CD4-positive, alpha-beta T cell (primary cell): ENCODE measurements around the gene NET1. TPM values are rescaled to one million over a fixed set of nuclear protein-coding genes. Genes with fewer than 3 reads are reported as not detected.

Experiments used
- ATAC-seq: fragments of 200-7000 bp; cut with Tn5 transposase; one replicate; pipeline ENCODE4 v1.10.0; 2022; ENCODE audit warnings: mild to moderate bottlenecking; ENCODE audit not compliant: poor library complexity
- CTCF ChIA-PET: fragments of 350-600 bp; sonication (Branson Sonifier 250); formaldehyde crosslinking; loops from one replicate; lab custom pipeline; 2021; ENCODE audit warnings: antibody characterized with exemption, inconsistent platforms; lab: Charles Lee
- POLR2A ChIA-PET: fragments of 350-600 bp; sonication (Branson Sonifier 250); formaldehyde crosslinking; loops from one replicate; lab custom pipeline; 2021; ENCODE audit warnings: antibody characterized with exemption, inconsistent platforms; lab: Charles Lee
- DNase-seq, 14 experiments: peaks; one replicate each; pipeline ENCODE4 v3.0.0-alpha.2; 2013 to 2020; ENCODE audit warnings: mixed read lengths in 2 of 14
- H3K27ac ChIP-seq, 2 donors: one replicate each; pipeline versions ENCODE4 v1.5.1 to v1.7.0; 2013; ENCODE audit warnings: low read length in 2 of 2, low read depth in 1 of 2, mild to moderate bottlenecking in 1 of 2
- H3K27me3 ChIP-seq, 2 experiments: 1 replicate in 1 of 2; 2 replicates in 1 of 2; pipeline versions ENCODE4 v1.6.1 to v1.7.0; 2013; ENCODE audit warnings: low read length in 2 of 2, control low read depth in 1 of 2, mild to moderate bottlenecking in 1 of 2, moderate library complexity in 1 of 2; ENCODE audit not compliant: insufficient read depth in 2 of 2, control insufficient read depth in 1 of 2
- H3K36me3 ChIP-seq: one replicate; pipeline ENCODE4 v1.6.1; 2013; ENCODE audit warnings: low read length, control low read depth; ENCODE audit not compliant: insufficient read depth
- H3K4me1 ChIP-seq: one replicate; pipeline ENCODE4 v1.6.1; 2013; ENCODE audit warnings: low read length, control low read depth; ENCODE audit not compliant: insufficient read depth
- H3K4me3 ChIP-seq: one replicate; pipeline ENCODE4 v1.5.1; 2013; ENCODE audit warnings: mild to moderate bottlenecking, low read length, moderate library complexity
- H3K9me3 ChIP-seq, 2 experiments: 1 replicate in 1 of 2; 2 replicates in 1 of 2; pipeline versions ENCODE4 v1.6.1 to v1.7.0; 2013; ENCODE audit warnings: low read length in 2 of 2, mild to moderate bottlenecking in 2 of 2, control low read depth in 1 of 2, moderate library complexity in 1 of 2; ENCODE audit not compliant: control insufficient read depth in 1 of 2, insufficient read depth in 1 of 2
- H3K27ac Mint-ChIP-seq: one replicate; pipeline ENCODE4 v1.8.0; 2020; ENCODE audit warnings: mixed read lengths
- H3K27me3 Mint-ChIP-seq: one replicate; pipeline ENCODE4 v1.8.0; 2021; ENCODE audit warnings: mixed read lengths
- H3K36me3 Mint-ChIP-seq: one replicate; pipeline ENCODE4 v1.8.0; 2021; ENCODE audit warnings: low read depth, mixed read lengths
- H3K4me1 Mint-ChIP-seq: one replicate; pipeline ENCODE4 v1.8.0; 2021; ENCODE audit warnings: low read depth, mixed read lengths
- H3K4me3 Mint-ChIP-seq: one replicate; pipeline ENCODE4 v1.8.0; 2020; ENCODE audit warnings: mild to moderate bottlenecking, mixed read lengths
- H3K9me3 Mint-ChIP-seq: one replicate; pipeline ENCODE4 v1.8.0; 2020; ENCODE audit warnings: mixed read lengths
- CTCF ChIP-seq: fragments of 200-600 bp; IDR thresholded peaks from one replicate; pipeline ENCODE4 v1.8.0; 2022; ENCODE audit warnings: antibody characterized with exemption, mild to moderate bottlenecking
- intact Hi-C, 2 experiments: fragments of 100-400 bp; cut with DNase I in 1 of 2; cut with micrococcal nuclease in 1 of 2; formaldehyde crosslinking; loops; one replicate each; pipeline versions ENCODE4 v1.15.1 to v1.9.0; 2023 to 2025; cut with DNase I, micrococcal nuclease
- total RNA-seq, 174 experiments: library from RNA in 2 of 174; stranded (reverse) in 2 of 174; gene quantifications; one replicate each; pipeline ENCODE4 v1.2.3 and lab custom pipeline; 2021 to 2026

NET1 gene
- total RNA-seq, 2 experiments from 2014 or later: 29.0 to 30.5 TPM

- no peak for DNase-seq
- Histone ChIP-seq H3K27ac (no peak overlapping the region), H3K4me3 (no peak overlapping the region), H3K27me3 (no peaks in the 10 kb centered on the region), H3K9me3 (peaks cover 0 to 17% of the 10 kb centered on the region in 2 experiments), H3K4me1 (no peaks in the 10 kb centered on the region), H3K36me3 (no peaks in the 10 kb centered on the region)
- H3K4me1 Mint-ChIP-seq: no peaks in the 10 kb centered on the region
- H3K27ac Mint-ChIP-seq: no peak overlapping the region
- no peaks in the 10 kb centered on the region for H3K36me3 Mint-ChIP-seq
- no peak overlapping the region for H3K4me3 Mint-ChIP-seq
- no peak for TF ChIP-seq CTCF
- ATAC-seq: no peak
- intact Hi-C loops: no loop called here
- CTCF ChIA-PET: no interaction called here
- POLR2A ChIA-PET: no interaction called here
- no peaks in the 10 kb centered on the region for H3K27me3 Mint-ChIP-seq
- H3K9me3 Mint-ChIP-seq: no peaks in the 10 kb centered on the region
Measured at GRCh38 chr10:5492322-5492855, 80.0 kb downstream of the NET1 start.

- intact Hi-C loops: no loop called here
- Histone ChIP-seq H3K4me1 (no peaks in the 10 kb centered on the region), H3K4me3 (no peak overlapping the region), H3K9me3 (peaks cover 0 to 17% of the 10 kb centered on the region in 2 experiments), H3K27me3 (no peaks in the 10 kb centered on the region), H3K36me3 (no peaks in the 10 kb centered on the region), H3K27ac (no peak overlapping the region)
- no peak overlapping the region for H3K27ac Mint-ChIP-seq
- ATAC-seq (no peak), DNase-seq (no peak)
- no peaks in the 10 kb centered on the region for H3K4me1 Mint-ChIP-seq
- ChIA-PET CTCF (no interaction called here), POLR2A (no interaction called here)
- H3K27me3 Mint-ChIP-seq: no peaks in the 10 kb centered on the region
- no peak for TF ChIP-seq CTCF
- H3K4me3 Mint-ChIP-seq: no peak overlapping the region
- H3K9me3 Mint-ChIP-seq: no peaks in the 10 kb centered on the region
- H3K36me3 Mint-ChIP-seq: no peaks in the 10 kb centered on the region
Measured at GRCh38 chr10:5492929-5493576, 80.7 kb downstream of the NET1 start.

- Histone ChIP-seq H3K4me3 (no peak overlapping the region), H3K4me1 (no peaks in the 10 kb centered on the region), H3K27me3 (no peaks in the 10 kb centered on the region), H3K36me3 (no peaks in the 10 kb centered on the region), H3K9me3 (peaks cover 0 to 17% of the 10 kb centered on the region in 2 experiments), H3K27ac (no peak overlapping the region)
- ChIA-PET POLR2A (no interaction called here), CTCF (no interaction called here)
- DNase-seq (no peak), ATAC-seq (no peak)
- intact Hi-C loops: no loop called here
- Mint-ChIP-seq H3K36me3 (no peaks in the 10 kb centered on the region), H3K27me3 (no peaks in the 10 kb centered on the region), H3K4me1 (no peaks in the 10 kb centered on the region), H3K9me3 (no peaks in the 10 kb centered on the region), H3K27ac (no peak overlapping the region), H3K4me3 (no peak overlapping the region)
- no peak for TF ChIP-seq CTCF
Measured at GRCh38 chr10:5493691-5494090, 81.3 kb downstream of the NET1 start.
